GM23248 (cell line): ENCODE results near the gene GRIP2. TPM values are rescaled to one million over a fixed set of nuclear protein-coding genes. Genes with fewer than 3 reads are reported as not detected.

Experiments used
- DNase-seq: peaks from one replicate; pipeline ENCODE4 v3.0.0-alpha.2; 2015
- H2AFZ ChIP-seq: fragments of 200-600 bp; sonication (generic); 2 replicates; pipeline ENCODE4 v1.6.1; 2016; ENCODE audit warnings: antibody characterized with exemption
- H3F3A ChIP-seq: fragments of 200-600 bp; sonication (generic); 2 replicates; pipeline ENCODE4 v1.6.1; 2016; ENCODE audit warnings: mild to moderate bottlenecking, antibody characterized with exemption, mixed run types; ENCODE audit not compliant: insufficient read depth
- H3K27ac ChIP-seq: fragments of 200-600 bp; sonication (generic); 2 replicates; pipeline ENCODE4 v1.5.1; 2016; ENCODE audit warnings: mild to moderate bottlenecking
- H3K27me3 ChIP-seq: fragments of 200-600 bp; sonication (generic); replicated peaks from 2 replicates; pipeline ENCODE4 v1.6.1; 2016; ENCODE audit warnings: mild to moderate bottlenecking; ENCODE audit not compliant: insufficient read depth
- H3K36me3 ChIP-seq: fragments of 200-600 bp; sonication (generic); 2 replicates; pipeline ENCODE4 v1.6.1; 2016; ENCODE audit warnings: low read depth, mild to moderate bottlenecking
- H3K4me1 ChIP-seq: fragments of 200-600 bp; sonication (generic); 2 replicates; pipeline ENCODE4 v1.6.1; 2016; ENCODE audit warnings: mild to moderate bottlenecking; ENCODE audit not compliant: insufficient read depth
- H3K4me2 ChIP-seq: fragments of 200-600 bp; sonication (generic); one replicate; pipeline ENCODE4 v1.6.1; 2016; ENCODE audit warnings: mild to moderate bottlenecking; ENCODE audit not compliant: unreplicated experiment
- H3K4me3 ChIP-seq: fragments of 200-600 bp; sonication (generic); 2 replicates; pipeline ENCODE4 v1.5.1; 2016; ENCODE audit warnings: mild to moderate bottlenecking
- H3K79me2 ChIP-seq: fragments of 200-600 bp; sonication (generic); 2 replicates; pipeline ENCODE4 v1.6.1; 2016; ENCODE audit warnings: mild to moderate bottlenecking; ENCODE audit not compliant: insufficient read depth
- H3K9ac ChIP-seq: fragments of 200-600 bp; sonication (generic); 2 replicates; pipeline ENCODE4 v1.6.1; 2016; ENCODE audit warnings: mild to moderate bottlenecking
- H3K9me2 ChIP-seq: fragments of 200-600 bp; sonication (generic); 2 replicates; pipeline ENCODE4 v1.6.1; 2016; ENCODE audit warnings: mixed run types, mild to moderate bottlenecking, moderate library complexity; ENCODE audit not compliant: insufficient read depth
- H3K9me3 ChIP-seq: fragments of 200-600 bp; sonication (generic); one replicate; pipeline ENCODE4 v1.6.1; 2017; ENCODE audit warnings: low read depth
- H4K20me1 ChIP-seq: fragments of 200-600 bp; sonication (generic); 2 replicates; pipeline ENCODE4 v1.6.0; 2016; ENCODE audit not compliant: insufficient read depth
- EZH2 ChIP-seq: fragments of 200-600 bp; sonication (generic); IDR thresholded peaks from 2 replicates; pipeline ENCODE4 v1.6.1; 2018; ENCODE audit warnings: antibody characterized with exemption, mild to moderate bottlenecking; ENCODE audit not compliant: insufficient read depth, poor library complexity, severe bottlenecking
- EZH2phosphoT487 ChIP-seq: fragments of 200-600 bp; sonication (generic); IDR thresholded peaks from 2 replicates; pipeline ENCODE4 v1.6.1; 2018; ENCODE audit warnings: antibody characterized with exemption, moderate library complexity, mild to moderate bottlenecking, low read depth; ENCODE audit not compliant: insufficient read depth
- WGBS, 2 experiments: methylation state at CpG; one replicate each; pipeline ENCODE4 v1.1.6; 2015 to 2017; ENCODE audit warnings: low lambda C conversion rate in 2 of 2, low coverage in 1 of 2; ENCODE audit errors: missing lambda C conversion rate in 2 of 2; 5-methylcytosine and 5-hydroxymethylcytosine counted together
- in situ Hi-C: fragments of 300-500 bp; cut with MboI; formaldehyde crosslinking; loops from 2 replicates; pipeline ENCODE4 v1.15.0; 2020
- polyA plus RNA-seq: library from polyadenylated mRNA; unstranded; fragments of >200 nt; fragmentation: Nextera tagmentation; extraction: Ambion mirVana; gene quantifications from 2 replicates; pipeline ENCODE4 v1.2.1, GENCODE V29; 2016
- total RNA-seq: library from RNA; depleted of rRNA; stranded (reverse); fragments of >200 nt; shearing (Covaris generic); gene quantifications from 2 replicates; pipeline ENCODE4 v1.2.3, GENCODE V29; 2014

The GRIP2 gene
- total and polyA plus RNA-seq, 2 experiments from 2014 or later, result 0.11 to 0.14 TPM

GRCh38 chr3:14569474-14570000 is 29.4 kb upstream of the GRIP2 start:
- Histone ChIP-seq H3K9ac (no peak overlapping the region), H3F3A (no peaks in the 10 kb centered on the region), H3K27me3 (peaks cover 34% of the 10 kb centered on the region), H3K9me3 (no peaks in the 10 kb centered on the region), H2AFZ (no peak overlapping the region), H3K9me2 (no peaks in the 10 kb centered on the region), H3K4me2 (no peak overlapping the region), H3K4me3 (no peak overlapping the region), H4K20me1 (no peaks in the 10 kb centered on the region), H3K79me2 (no peaks in the 10 kb centered on the region), H3K27ac (no peak overlapping the region), H3K4me1 (no peaks in the 10 kb centered on the region), H3K36me3 (no peaks in the 10 kb centered on the region)
- DNase-seq, result no peak
- in situ Hi-C loops, result no loop called here
- WGBS, 2 experiments, result 66 to 67% methylated on average over 11 of the region's 11 CpGs
- TF ChIP-seq EZH2phosphoT487 (no peak), EZH2 (no peak)

DNA sequence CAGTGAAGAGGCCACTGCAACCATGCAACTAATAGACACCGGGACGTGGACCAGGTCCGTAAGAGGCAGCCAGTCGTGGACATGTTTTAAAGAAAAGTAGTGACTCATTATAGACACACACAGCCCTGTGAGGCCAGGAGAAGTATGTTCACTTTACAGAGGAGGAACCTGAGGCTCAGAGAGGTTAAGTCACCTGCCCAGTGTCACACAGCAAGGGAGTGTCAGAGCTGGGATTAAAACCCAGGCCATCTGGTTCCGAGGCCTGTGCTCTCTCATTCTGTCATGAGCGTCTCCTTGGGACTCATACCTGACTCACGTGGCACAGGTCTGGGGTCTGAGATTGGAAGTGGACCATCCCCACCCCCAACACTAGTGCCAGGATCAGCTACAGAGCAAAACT is 28.1 kb upstream of the GRIP2 start:
- Histone ChIP-seq H4K20me1 (no peaks in the 10 kb centered on the region), H3K9me2 (no peaks in the 10 kb centered on the region), H2AFZ (no peak overlapping the region), H3F3A (no peaks in the 10 kb centered on the region), H3K79me2 (no peaks in the 10 kb centered on the region), H3K9ac (no peak overlapping the region), H3K9me3 (no peaks in the 10 kb centered on the region), H3K4me2 (no peak overlapping the region), H3K36me3 (no peaks in the 10 kb centered on the region), H3K4me1 (no peaks in the 10 kb centered on the region), H3K27me3 (peaks cover 40% of the 10 kb centered on the region), H3K27ac (no peak overlapping the region), H3K4me3 (no peak overlapping the region)
- in situ Hi-C loops, result no loop called here
- WGBS, 2 experiments, result 72 to 81% methylated on average over 7 of the region's 7 CpGs
- DNase-seq, result no peak
- no peak for TF ChIP-seq EZH2
- TF ChIP-seq EZH2phosphoT487, result no peak

GRCh38 chr3:14566812-14567211 is 26.7 kb upstream of the GRIP2 start:
- H3K9me3 ChIP-seq, result no peaks in the 10 kb centered on the region
- H4K20me1 ChIP-seq, result no peaks in the 10 kb centered on the region
- H3K4me2 ChIP-seq, result no peak overlapping the region
- H3K9ac ChIP-seq, result no peak overlapping the region
- TF ChIP-seq EZH2, result no peak
- TF ChIP-seq EZH2phosphoT487, result no peak
- in situ Hi-C loops, result no loop called here
- WGBS, 2 experiments, result 10 to 11% methylated on average over 2 of the region's 2 CpGs
- no peaks in the 10 kb centered on the region for H3K4me1 ChIP-seq
- H3K79me2 ChIP-seq, result no peaks in the 10 kb centered on the region
- no peaks in the 10 kb centered on the region for H3F3A ChIP-seq
- no peak overlapping the region for H2AFZ ChIP-seq
- H3K9me2 ChIP-seq, result no peaks in the 10 kb centered on the region
- H3K4me3 ChIP-seq, result no peak overlapping the region
- no peak overlapping the region for H3K27ac ChIP-seq
- H3K27me3 ChIP-seq, result peaks cover 39% of the 10 kb centered on the region
- DNase-seq, result no peak
- H3K36me3 ChIP-seq, result no peaks in the 10 kb centered on the region

- Histone ChIP-seq H3K79me2 (no peaks in the 10 kb centered on the region), H3F3A (no peaks in the 10 kb centered on the region), H3K9me3 (no peaks in the 10 kb centered on the region), H3K27me3 (peaks cover 31% of the 10 kb centered on the region), H3K9me2 (no peaks in the 10 kb centered on the region), H3K36me3 (no peaks in the 10 kb centered on the region), H3K4me3 (no peak overlapping the region), H3K9ac (no peak overlapping the region), H2AFZ (no peak overlapping the region), H4K20me1 (no peaks in the 10 kb centered on the region), H3K4me1 (no peaks in the 10 kb centered on the region), H3K4me2 (no peak overlapping the region), H3K27ac (no peak overlapping the region)
- TF ChIP-seq EZH2 (no peak), EZH2phosphoT487 (no peak)
- peak; percentile 41 for DNase-seq
- in situ Hi-C loops, result no loop called here
- WGBS, 2 experiments, result 58% methylated on average over 10 of the region's 10 CpGs
These were observed 25.9 kb upstream of the GRIP2 start for GRCh38 chr3:14565868-14566588.
